GM12878 (cell line): ENCODE data around the gene YEATS2.

ENCODE experiments used
- BACH1 ChIP-seq: fragments of 450-650 bp; IDR thresholded peaks from 2 replicates; pipeline ENCODE4 v1.6.1; 2017; ENCODE audit warnings: mild to moderate bottlenecking, borderline replicate concordance
- CBX5 ChIP-seq: sonication (generic); IDR thresholded peaks from 2 replicates; pipeline ENCODE4 v1.6.1; 2016; ENCODE audit warnings: low read depth, moderate library complexity, mild to moderate bottlenecking, inconsistent platforms
- CTCF ChIP-seq, 3 experiments: IDR thresholded peaks in 2 of 3; conservative IDR thresholded peaks in 1 of 3; 2 replicates each; pipeline ENCODE4 v1.5.1; 2011; ENCODE audit warnings: low read depth in 3 of 3, low read length in 3 of 3, mild to moderate bottlenecking in 3 of 3, control low read depth in 2 of 3, moderate library complexity in 2 of 3, inconsistent platforms in 1 of 3, mixed read lengths in 1 of 3; ENCODE audit not compliant: control insufficient read depth in 2 of 3, insufficient read depth in 1 of 3; ENCODE audit errors: extremely low read depth in 1 of 3
- EZH2 ChIP-seq: IDR thresholded peaks from 2 replicates; pipeline ENCODE4 v1.6.1; 2012; ENCODE audit warnings: low read depth, mild to moderate bottlenecking, control low read depth, inconsistent platforms, low read length, borderline replicate concordance; ENCODE audit not compliant: control insufficient read depth
- NFXL1 ChIP-seq: fragments of 450-650 bp; IDR thresholded peaks from 2 replicates; pipeline ENCODE4 v1.6.1; 2017; ENCODE audit warnings: antibody characterized with exemption, mild to moderate bottlenecking, borderline replicate concordance
- NR2C2 ChIP-seq: IDR thresholded peaks from 2 replicates; pipeline ENCODE4 v1.6.1; 2011; ENCODE audit warnings: borderline replicate concordance, low read depth; ENCODE audit not compliant: control insufficient read depth, insufficient read length
- NRF1 ChIP-seq: conservative IDR thresholded peaks from 2 replicates; pipeline ENCODE4 v1.6.1; 2011; ENCODE audit warnings: mild to moderate bottlenecking, low read depth, low read length, improper control_type of control experiment
- POLR2AphosphoS5 ChIP-seq: IDR thresholded peaks from 2 replicates; pipeline ENCODE4 v1.6.1; 2011; ENCODE audit warnings: mild to moderate bottlenecking, low read length, inconsistent platforms
- RB1 ChIP-seq: fragments of 450-650 bp; formaldehyde crosslinking; IDR thresholded peaks from 2 replicates; pipeline ENCODE4 v1.6.1; 2017; ENCODE audit warnings: mild to moderate bottlenecking, borderline replicate concordance
- SRF ChIP-seq, 2 experiments: IDR thresholded peaks; 2 replicates each; pipeline ENCODE4 v1.6.1; 2011; ENCODE audit warnings: low read depth in 2 of 2, low read length in 2 of 2, mild to moderate bottlenecking in 1 of 2, moderate library complexity in 1 of 2
- YY1 ChIP-seq: IDR thresholded peaks from 2 replicates; pipeline ENCODE4 v1.6.1; 2011; ENCODE audit warnings: low read depth, mild to moderate bottlenecking, low read length
- ZNF207 ChIP-seq: fragments of 450-650 bp; IDR thresholded peaks from 2 replicates; pipeline ENCODE4 v1.6.1; 2014; ENCODE audit warnings: antibody characterized with exemption, mild to moderate bottlenecking, borderline replicate concordance
- ZNF24 ChIP-seq: fragments of 450-650 bp; IDR thresholded peaks from 2 replicates; pipeline ENCODE4 v1.6.1; 2017; ENCODE audit warnings: antibody characterized with exemption, mild to moderate bottlenecking
- ZZZ3 ChIP-seq: IDR thresholded peaks from 2 replicates; pipeline ENCODE4 v1.6.1; 2011; ENCODE audit warnings: low read depth; ENCODE audit not compliant: control insufficient read depth, insufficient read length

GRCh38 chr3:183792976-183793375 is 95.4 kb downstream of the YEATS2 start:
- no peak for TF ChIP-seq CTCF (IDR thresholded peaks at IDR 0.05 in 2 of 3, conservative IDR thresholded peaks at IDR 0.05 in 1 of 3; ENCODE audit: control insufficient read depth in 2 of 3, extremely low read depth in 1 of 3, insufficient read depth in 1 of 3, low read depth in 3 of 3, low read length in 3 of 3)
- no peak for TF ChIP-seq BACH1
- TF ChIP-seq ZZZ3: no peak
- no peak for TF ChIP-seq EZH2
- no peak for TF ChIP-seq SRF (IDR thresholded peaks at IDR 0.05; ENCODE audit: low read depth in 2 of 2, low read length in 2 of 2)
- no peak for TF ChIP-seq ZNF207
- no peak for TF ChIP-seq YY1
- TF ChIP-seq NR2C2: no peak
- TF ChIP-seq POLR2AphosphoS5: no peak
- TF ChIP-seq ZNF24: no peak
- no peak for TF ChIP-seq CBX5
- TF ChIP-seq RB1: no peak
- no peak for TF ChIP-seq NFXL1
- no peak for TF ChIP-seq NRF1
